MM.1S (cell line): Measurements from ENCODE around the gene IFT172.

Experiments
- DNase-seq: peaks from one replicate; pipeline ENCODE4 v3.0.0-alpha.2; 2015
- H2AFZ ChIP-seq: fragments of 300-600 bp; sonication (generic); 2 replicates; pipeline ENCODE4 v1.6.0; 2016; ENCODE audit warnings: antibody characterized with exemption, low read length
- H3F3A ChIP-seq: fragments of 300-600 bp; sonication (generic); 2 replicates; pipeline ENCODE4 v1.6.1; 2016; ENCODE audit warnings: mild to moderate bottlenecking, antibody characterized with exemption, low read length, moderate library complexity, mixed read lengths; ENCODE audit not compliant: insufficient read depth
- H3K27ac ChIP-seq: fragments of 300-600 bp; sonication (generic); 2 replicates; pipeline ENCODE4 v1.5.1; 2016; ENCODE audit warnings: mild to moderate bottlenecking, low read length
- H3K27me3 ChIP-seq: fragments of 300-600 bp; sonication (generic); replicated peaks from 2 replicates; pipeline ENCODE4 v1.6.0; 2016; ENCODE audit warnings: low read length; ENCODE audit not compliant: insufficient read depth
- H3K36me3 ChIP-seq: fragments of 300-600 bp; sonication (generic); replicated peaks from 2 replicates; pipeline ENCODE4 v1.6.1; 2016; ENCODE audit warnings: mild to moderate bottlenecking, low read length, mixed read lengths; ENCODE audit not compliant: insufficient read depth
- H3K4me1 ChIP-seq: fragments of 300-600 bp; sonication (generic); 2 replicates; pipeline ENCODE4 v1.6.1; 2016; ENCODE audit warnings: low read length, mixed read lengths
- H3K4me2 ChIP-seq: fragments of 300-600 bp; sonication (generic); 2 replicates; pipeline ENCODE4 v1.6.0; 2016; ENCODE audit warnings: low read depth, low read length
- H3K4me3 ChIP-seq: fragments of 300-600 bp; sonication (generic); 2 replicates; pipeline ENCODE4 v1.5.1; 2016; ENCODE audit warnings: low read length, mixed read lengths
- H3K79me2 ChIP-seq: fragments of 300-600 bp; sonication (generic); 2 replicates; pipeline ENCODE4 v1.6.1; 2016; ENCODE audit warnings: mixed run types, low read length, mixed read lengths
- H3K9ac ChIP-seq: fragments of 300-600 bp; sonication (generic); 2 replicates; pipeline ENCODE4 v1.6.1; 2016; ENCODE audit warnings: low read length, mixed read lengths
- H3K9me2 ChIP-seq: fragments of 300-600 bp; sonication (generic); replicated peaks from 2 replicates; pipeline ENCODE4 v1.6.1; 2016; ENCODE audit warnings: mild to moderate bottlenecking, low read length, mixed read lengths; ENCODE audit not compliant: insufficient read depth
- H3K9me3 ChIP-seq: fragments of 300-600 bp; sonication (generic); replicated peaks from 2 replicates; pipeline ENCODE4 v1.6.1; 2016; ENCODE audit warnings: mild to moderate bottlenecking, low read length, mixed read lengths; ENCODE audit not compliant: insufficient read depth
- H4K20me1 ChIP-seq: fragments of 300-600 bp; sonication (generic); 2 replicates; pipeline ENCODE4 v1.6.1; 2016; ENCODE audit warnings: mild to moderate bottlenecking, low read length, moderate library complexity, mixed read lengths; ENCODE audit not compliant: insufficient read depth
- EZH2 ChIP-seq: fragments of 300-600 bp; sonication (generic); optimal IDR thresholded peaks from 2 replicates; pipeline ENCODE3; 2017; ENCODE audit warnings: low read depth, mild to moderate bottlenecking, antibody characterized with exemption, low read length, mixed read lengths
- EZH2phosphoT487 ChIP-seq: fragments of 300-600 bp; sonication (generic); IDR thresholded peaks from 2 replicates; pipeline ENCODE4 v1.6.1; 2018; ENCODE audit warnings: antibody characterized with exemption, low read length
- TF ChIP-seq, protein P1 (sequence below): fragments of 300-600 bp; sonication (generic); IDR thresholded peaks from 2 replicates; pipeline ENCODE4 v1.5.1; 2016; ENCODE audit warnings: antibody characterized with exemption, low read length, mixed read lengths

Gene IFT172

DNA sequence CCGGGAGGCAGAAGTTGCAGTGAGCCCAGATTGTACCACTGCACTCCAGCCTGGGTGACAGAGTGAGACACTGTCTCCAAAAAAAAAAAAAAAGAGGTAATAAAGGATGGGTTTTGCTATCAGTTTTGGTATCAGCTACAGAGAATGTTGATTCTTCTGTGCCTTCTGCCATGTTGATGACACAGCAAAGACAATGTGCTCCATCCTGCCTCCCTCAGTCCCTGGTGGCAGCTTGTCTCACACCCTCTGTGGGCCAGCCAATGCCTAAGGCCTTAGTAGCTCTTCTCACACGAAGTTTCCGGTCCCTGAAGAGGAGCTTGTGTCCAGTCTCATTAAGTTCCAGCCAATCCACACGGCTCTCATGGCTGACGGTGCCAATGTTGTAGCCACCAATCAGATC is 17.6 kb downstream of the IFT172 start:
- no peaks in the 10 kb centered on the region for H3K9me3 ChIP-seq
- H2AFZ ChIP-seq: no peak overlapping the region
- H3K9ac ChIP-seq: no peak overlapping the region
- no peaks in the 10 kb centered on the region for H3F3A ChIP-seq
- no peak overlapping the region for H3K4me2 ChIP-seq
- TF ChIP-seq EZH2: no peak
- no peak for TF ChIP-seq EZH2phosphoT487
- TF ChIP-seq, protein P1, sequence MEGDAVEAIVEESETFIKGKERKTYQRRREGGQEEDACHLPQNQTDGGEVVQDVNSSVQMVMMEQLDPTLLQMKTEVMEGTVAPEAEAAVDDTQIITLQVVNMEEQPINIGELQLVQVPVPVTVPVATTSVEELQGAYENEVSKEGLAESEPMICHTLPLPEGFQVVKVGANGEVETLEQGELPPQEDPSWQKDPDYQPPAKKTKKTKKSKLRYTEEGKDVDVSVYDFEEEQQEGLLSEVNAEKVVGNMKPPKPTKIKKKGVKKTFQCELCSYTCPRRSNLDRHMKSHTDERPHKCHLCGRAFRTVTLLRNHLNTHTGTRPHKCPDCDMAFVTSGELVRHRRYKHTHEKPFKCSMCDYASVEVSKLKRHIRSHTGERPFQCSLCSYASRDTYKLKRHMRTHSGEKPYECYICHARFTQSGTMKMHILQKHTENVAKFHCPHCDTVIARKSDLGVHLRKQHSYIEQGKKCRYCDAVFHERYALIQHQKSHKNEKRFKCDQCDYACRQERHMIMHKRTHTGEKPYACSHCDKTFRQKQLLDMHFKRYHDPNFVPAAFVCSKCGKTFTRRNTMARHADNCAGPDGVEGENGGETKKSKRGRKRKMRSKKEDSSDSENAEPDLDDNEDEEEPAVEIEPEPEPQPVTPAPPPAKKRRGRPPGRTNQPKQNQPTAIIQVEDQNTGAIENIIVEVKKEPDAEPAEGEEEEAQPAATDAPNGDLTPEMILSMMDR: no peak
- H3K4me3 ChIP-seq: no peak overlapping the region
- no peaks in the 10 kb centered on the region for H3K4me1 ChIP-seq
- no peaks in the 10 kb centered on the region for H3K79me2 ChIP-seq
- no peaks in the 10 kb centered on the region for H3K27me3 ChIP-seq
- H3K9me2 ChIP-seq: no peaks in the 10 kb centered on the region
- H3K36me3 ChIP-seq: no peaks in the 10 kb centered on the region
- H3K27ac ChIP-seq: no peak overlapping the region
- DNase-seq: no peak
- no peaks in the 10 kb centered on the region for H4K20me1 ChIP-seq

DNA sequence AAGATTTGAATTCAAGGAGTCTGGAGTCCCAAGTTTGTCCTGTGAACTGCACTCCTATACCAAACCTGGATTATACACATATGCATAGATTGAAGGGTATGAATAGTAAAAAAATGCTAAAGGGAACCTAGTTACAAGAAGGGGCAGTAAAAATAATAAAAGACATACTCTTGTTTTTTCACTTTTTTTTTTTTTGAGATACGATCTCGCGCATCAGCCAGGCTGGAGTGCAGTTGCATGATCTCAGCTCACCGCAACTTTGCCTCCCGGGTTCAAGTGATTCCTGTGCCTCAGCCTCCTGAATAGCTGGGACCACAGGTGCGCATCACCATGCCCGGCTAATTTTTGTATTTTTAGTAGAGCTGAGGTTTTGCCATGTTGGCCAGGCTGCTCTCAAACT is 25.1 kb downstream of the IFT172 start:
- Histone ChIP-seq H3K4me2 (no peak overlapping the region), H3K9me3 (no peaks in the 10 kb centered on the region), H3F3A (no peaks in the 10 kb centered on the region), H3K27ac (no peak overlapping the region), H3K9me2 (no peaks in the 10 kb centered on the region), H3K36me3 (no peaks in the 10 kb centered on the region), H3K79me2 (no peaks in the 10 kb centered on the region), H2AFZ (no peak overlapping the region), H3K4me1 (no peaks in the 10 kb centered on the region), H3K4me3 (no peak overlapping the region), H4K20me1 (no peaks in the 10 kb centered on the region), H3K9ac (no peak overlapping the region), H3K27me3 (no peaks in the 10 kb centered on the region)
- TF ChIP-seq EZH2 (no peak), EZH2phosphoT487 (no peak)
- TF ChIP-seq, protein P1: no peak
- DNase-seq: no peak

DNA sequence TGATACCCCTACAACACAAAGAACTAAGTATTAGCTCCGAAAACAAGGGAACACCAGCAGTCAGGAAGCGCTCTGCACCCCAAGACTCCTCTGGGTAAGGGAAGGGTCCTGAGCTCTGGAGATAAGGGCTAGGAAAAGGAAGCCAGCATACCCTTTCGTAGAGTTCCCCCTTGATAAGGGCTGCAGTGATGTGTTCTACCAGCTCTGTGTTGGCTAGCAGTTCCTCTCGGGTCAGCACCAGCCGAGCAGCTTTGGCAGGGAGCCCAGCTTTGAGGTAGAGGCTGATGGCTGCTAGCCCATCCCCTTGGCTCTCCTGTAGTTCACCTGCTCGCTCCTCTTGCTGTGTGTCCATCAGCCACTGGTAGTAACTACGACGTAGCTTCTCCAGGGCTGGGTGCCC is 28.4 kb downstream of the IFT172 start:
- Histone ChIP-seq H3K4me3 (no peak overlapping the region), H3K27me3 (no peaks in the 10 kb centered on the region), H3K27ac (no peak overlapping the region), H3K36me3 (no peaks in the 10 kb centered on the region), H4K20me1 (no peaks in the 10 kb centered on the region), H3K9me2 (no peaks in the 10 kb centered on the region), H3K9me3 (no peaks in the 10 kb centered on the region), H3K4me1 (no peaks in the 10 kb centered on the region), H3F3A (no peaks in the 10 kb centered on the region), H3K79me2 (no peaks in the 10 kb centered on the region), H3K9ac (no peak overlapping the region), H3K4me2 (no peak overlapping the region), H2AFZ (no peak overlapping the region)
- TF ChIP-seq, protein P1: no peak
- TF ChIP-seq EZH2 (no peak), EZH2phosphoT487 (no peak)
- no peak for DNase-seq
